H1 (cell line): ENCODE data around the gene USPL1. TPM values are rescaled to one million over a fixed set of nuclear protein-coding genes. Genes with fewer than 3 reads are reported as not detected.

ENCODE experiments used
- CTCF ChIA-PET: fragments of 300-600 bp; sonication (Branson Sonifier 250); formaldehyde crosslinking; loops from one replicate; lab custom pipeline; 2021; ENCODE audit not compliant: partially characterized antibody; lab: Charles Lee
- POLR2A ChIA-PET: fragments of 300-600 bp; sonication (Branson Sonifier 250); formaldehyde crosslinking; loops from one replicate; lab custom pipeline; 2021; ENCODE audit warnings: inconsistent platforms; ENCODE audit not compliant: partially characterized antibody; lab: Charles Lee
- DNase-seq, 2 experiments: peaks; one replicate each; pipeline versions ENCODE4 v3.0.0 to v3.0.0-alpha.2; 2010 to 2022; ENCODE audit warnings: low spot score in 2 of 2, low read depth in 1 of 2, mixed read lengths in 1 of 2
- FAIRE-seq: peaks from 2 replicates; lab custom pipeline; 2011; peaks lifted over from hg19 to GRCh38; lab: Jason Lieb, UNC
- H2AFZ ChIP-seq: 2 replicates; pipeline ENCODE4 v1.8.1; 2012; ENCODE audit warnings: low read length, inconsistent platforms
- H2AK5ac ChIP-seq: 2 replicates; pipeline ENCODE4 v1.6.1; 2013; ENCODE audit warnings: low read depth, low read length
- H2BK120ac ChIP-seq: replicated peaks from 2 replicates; pipeline ENCODE3; 2013; ENCODE audit warnings: low read depth, low read length, inconsistent platforms
- H2BK12ac ChIP-seq: 2 replicates; pipeline ENCODE4 v1.6.1; 2013; ENCODE audit warnings: low read depth, low read length
- H2BK15ac ChIP-seq: 2 replicates; pipeline ENCODE4 v1.6.1; 2013; ENCODE audit warnings: low read length
- H2BK20ac ChIP-seq: 2 replicates; pipeline ENCODE4 v1.6.1; 2013; ENCODE audit warnings: low read length
- H2BK5ac ChIP-seq: 2 replicates; pipeline ENCODE4 v1.6.1; 2013; ENCODE audit warnings: low read depth, low read length
- H3K14ac ChIP-seq: 2 replicates; pipeline ENCODE4 v1.6.1; 2013; ENCODE audit warnings: inconsistent platforms; ENCODE audit not compliant: insufficient read length
- H3K18ac ChIP-seq: 2 replicates; pipeline ENCODE4 v1.6.1; 2013; ENCODE audit warnings: low read length; ENCODE audit errors: extremely low read depth
- H3K23ac ChIP-seq: 2 replicates; pipeline ENCODE4 v1.6.1; 2013; ENCODE audit warnings: inconsistent platforms; ENCODE audit not compliant: insufficient read length
- H3K23me2 ChIP-seq: 2 replicates; pipeline ENCODE4 v1.6.1; 2013; ENCODE audit warnings: low read depth, low read length
- H3K27ac ChIP-seq: 2 replicates; pipeline ENCODE4 v1.6.1; 2011; ENCODE audit warnings: low read depth, low read length, inconsistent platforms
- H3K27me3 ChIP-seq, 4 experiments: replicated peaks in 1 of 4; 1 replicate in 1 of 4; 2 replicates in 3 of 4; pipeline versions ENCODE4 v1.6.1 to v1.8.1; 2011 to 2013; ENCODE audit warnings: low read length in 3 of 4, mild to moderate bottlenecking in 3 of 4, inconsistent platforms in 2 of 4, mixed read lengths in 2 of 4, moderate library complexity in 1 of 4; ENCODE audit not compliant: control insufficient read depth in 3 of 4, insufficient read depth in 3 of 4; ENCODE audit errors: extremely low read depth in 1 of 4
- H3K36me3 ChIP-seq, 4 experiments: 2 replicates each; pipeline versions ENCODE4 v1.6.1 to v1.8.1; 2011 to 2013; ENCODE audit warnings: mild to moderate bottlenecking in 4 of 4, low read length in 3 of 4, moderate library complexity in 2 of 4, control low read depth in 1 of 4, inconsistent platforms in 1 of 4; ENCODE audit not compliant: insufficient read depth in 4 of 4, control insufficient read depth in 2 of 4
- H3K4ac ChIP-seq: replicated peaks from 2 replicates; pipeline ENCODE3; 2013; ENCODE audit warnings: low read length, low read depth, mixed read lengths, inconsistent platforms; ENCODE audit not compliant: insufficient read length
- H3K4me1 ChIP-seq, 4 experiments: replicated peaks in 1 of 4; 1 replicate in 1 of 4; 2 replicates in 3 of 4; pipeline versions ENCODE4 v1.6.1 to v1.8.1; 2011 to 2013; ENCODE audit warnings: low read length in 3 of 4, inconsistent platforms in 2 of 4, mixed read lengths in 1 of 4; ENCODE audit not compliant: insufficient read depth in 4 of 4, control insufficient read depth in 3 of 4
- H3K4me2 ChIP-seq, 2 experiments: 2 replicates each; pipeline versions ENCODE4 v1.6.1 to v1.8.1; 2011 to 2013; ENCODE audit warnings: low read depth in 2 of 2, low read length in 2 of 2, control low read depth in 1 of 2, inconsistent platforms in 1 of 2, mild to moderate bottlenecking in 1 of 2; ENCODE audit not compliant: insufficient read depth in 1 of 2
- H3K4me3 ChIP-seq, 4 experiments: fragments of 200-600, 300-600 bp in 1 of 4; sonication (generic), shearing (Covaris generic), sonication (Bioruptor Twin) in 1 of 4; 2 replicates each; pipeline versions ENCODE4 v1.5.1 to v1.8.1; 2011 to 2016; ENCODE audit warnings: low read length in 4 of 4, low read depth in 3 of 4, control low read depth in 2 of 4, inconsistent platforms in 2 of 4, mild to moderate bottlenecking in 2 of 4, mixed read lengths in 1 of 4, moderate library complexity in 1 of 4; ENCODE audit not compliant: insufficient read depth in 2 of 4; ENCODE audit errors: extremely low read depth in 1 of 4
- H3K56ac ChIP-seq: replicated peaks from 2 replicates; pipeline ENCODE3; 2013; ENCODE audit warnings: low read depth, mild to moderate bottlenecking, mixed read lengths, low read length, inconsistent platforms; ENCODE audit not compliant: insufficient read length
- H3K79me1 ChIP-seq: 2 replicates; pipeline ENCODE4 v1.6.1; 2013; ENCODE audit warnings: low read depth, low read length, control low read depth
- H3K79me2 ChIP-seq, 2 experiments: 2 replicates each; pipeline versions ENCODE4 v1.6.1 to v1.8.1; 2012 to 2013; ENCODE audit warnings: low read length in 2 of 2, mild to moderate bottlenecking in 2 of 2, inconsistent platforms in 1 of 2; ENCODE audit not compliant: insufficient read depth in 2 of 2, control insufficient read depth in 1 of 2
- H3K9ac ChIP-seq, 4 experiments: replicated peaks in 1 of 4; 1 replicate in 1 of 4; 2 replicates in 3 of 4; pipeline versions ENCODE4 v1.6.1 to v1.8.1; 2011 to 2013; ENCODE audit warnings: low read depth in 3 of 4, low read length in 3 of 4, control low read depth in 2 of 4, mild to moderate bottlenecking in 2 of 4, moderate library complexity in 2 of 4, inconsistent platforms in 1 of 4; ENCODE audit errors: extremely low read depth in 1 of 4
- H3K9me3 ChIP-seq, 2 experiments: 2 replicates each; pipeline versions ENCODE4 v1.6.1 to v1.8.1; 2012 to 2013; ENCODE audit warnings: mild to moderate bottlenecking in 2 of 2, moderate library complexity in 2 of 2, control low read depth in 1 of 2, inconsistent platforms in 1 of 2, low read depth in 1 of 2, low read length in 1 of 2, mixed read lengths in 1 of 2; ENCODE audit not compliant: insufficient read depth in 2 of 2
- H4K20me1 ChIP-seq, 2 experiments: replicated peaks in 1 of 2; 2 replicates each; pipeline versions ENCODE3 to v1.8.1; 2011 to 2013; ENCODE audit warnings: inconsistent platforms in 2 of 2, low read length in 2 of 2, mild to moderate bottlenecking in 1 of 2; ENCODE audit not compliant: insufficient read depth in 2 of 2, control insufficient read depth in 1 of 2
- H4K5ac ChIP-seq: 2 replicates; pipeline ENCODE4 v1.6.1; 2013; ENCODE audit warnings: low read length, low read depth, mixed read lengths, inconsistent platforms; ENCODE audit not compliant: insufficient read length
- H4K8ac ChIP-seq: 2 replicates; pipeline ENCODE4 v1.8.0; 2013; ENCODE audit warnings: mild to moderate bottlenecking, moderate library complexity, low read length, inconsistent platforms; ENCODE audit not compliant: insufficient read depth; ENCODE audit errors: extremely low read depth
- H4K91ac ChIP-seq: replicated peaks from 2 replicates; pipeline ENCODE3; 2013; ENCODE audit warnings: low read length, mixed read lengths, inconsistent platforms; ENCODE audit not compliant: insufficient read length
- BCL11A ChIP-seq, 2 experiments: IDR thresholded peaks; one replicate each; pipeline ENCODE4 v1.6.1; 2011; ENCODE audit warnings: low read depth in 2 of 2, low read length in 2 of 2, mild to moderate bottlenecking in 2 of 2
- CTBP2 ChIP-seq: IDR thresholded peaks from 2 replicates; pipeline ENCODE4 v1.7.0; 2011; ENCODE audit warnings: borderline replicate concordance, mild to moderate bottlenecking, moderate library complexity, mixed read lengths, low read length; ENCODE audit not compliant: insufficient read depth, insufficient read length
- RNF2 ChIP-seq: fragments of 200-900, 300-1000 bp; sonication (generic); IDR thresholded peaks from 2 replicates; pipeline ENCODE4 v1.7.1; 2016; ENCODE audit warnings: borderline replicate concordance, low read depth, mild to moderate bottlenecking, antibody characterized with exemption, low read length; ENCODE audit not compliant: poor library complexity, severe bottlenecking; ENCODE audit errors: missing control alignments
- SAP30 ChIP-seq: fragments of 300-600 bp; sonication (generic); IDR thresholded peaks from 2 replicates; pipeline ENCODE4 v1.7.1; 2012; ENCODE audit warnings: low read length, moderate library complexity, mild to moderate bottlenecking, inconsistent platforms; ENCODE audit not compliant: insufficient read depth, insufficient replicate concordance
- SP1 ChIP-seq: IDR thresholded peaks from 2 replicates; pipeline ENCODE4 v1.6.1; 2011; ENCODE audit warnings: low read depth, low read length
- WGBS, 2 experiments: shearing (Covaris generic) in 1 of 2; methylation state at CpG; one replicate each; pipeline versions ENCODE4 v1.1.6 to v1.1.7; 2013 to 2015; ENCODE audit warnings: low lambda C conversion rate in 2 of 2, mixed read lengths in 2 of 2, inconsistent platforms in 1 of 2, low coverage in 1 of 2, missing lambda C conversion rate in 1 of 2; ENCODE audit not compliant: insufficient replicate concordance in 2 of 2, insufficient coverage in 1 of 2, insufficient read length in 1 of 2; ENCODE audit errors: extremely low coverage in 1 of 2, missing lambda C conversion rate in 1 of 2; 5-methylcytosine and 5-hydroxymethylcytosine counted together
- polyA plus RNA-seq, 7 experiments: library from polyadenylated mRNA; depleted of rRNA in 3 of 7; stranded (reverse) in 5 of 7; unstranded in 2 of 7; fragments of >200 nt in 5 of 7; fragments of 200-250 nt in 2 of 7; gene quantifications; 1 replicate in 5 of 7; 2 replicates in 1 of 7; 4 replicates in 1 of 7; pipeline versions ENCODE4 v1.2.1 to v1.2.3, GENCODE V29; 2011 to 2013; ENCODE audit warnings: missing spikeins in 2 of 7, mixed read lengths in 2 of 7
- total RNA-seq: library from RNA; stranded (reverse); fragmentation: NEBNext Ultra II Directional; extraction: Animal tissue kit (Norgen Biotek cat#: 25700); gene quantifications from 2 replicates; pipeline ENCODE4 v1.2.1, GENCODE V29; 2021

Gene USPL1
- total and polyA plus RNA-seq, 2 of the 8 experiments (the other 6 are each of a cell fraction or from before 2014, with no cell fraction given), result 6.3 to 17.1 TPM

GRCh38 chr13:30681843-30682242, 64.1 kb downstream of the USPL1 start:
- H3K4me3 ChIP-seq, result no peak overlapping the region
- H3K9ac ChIP-seq, result no peak overlapping the region
- no peaks in the 10 kb centered on the region for H3K27me3 ChIP-seq
- H4K20me1 ChIP-seq, result no peaks in the 10 kb centered on the region
- no peaks in the 10 kb centered on the region for H3K23me2 ChIP-seq
- no peak for FAIRE-seq
- no peak overlapping the region for H3K4ac ChIP-seq
- no peak overlapping the region for H4K91ac ChIP-seq
- H3K79me1 ChIP-seq, result no peaks in the 10 kb centered on the region
- no peak overlapping the region for H2BK15ac ChIP-seq
- no peak overlapping the region for H2BK120ac ChIP-seq
- no peaks in the 10 kb centered on the region for H3K79me2 ChIP-seq
- H3K27ac ChIP-seq, result no peak overlapping the region
- no peaks in the 10 kb centered on the region for H3K9me3 ChIP-seq
- no peak overlapping the region for H2AK5ac ChIP-seq
- no peak overlapping the region for H3K18ac ChIP-seq
- ChIA-PET POLR2A (interaction anchor here (1.0 kb wide), 1 partner anchor 329 kb away, joined by 3 read pairs; no protein-coding TSS in a partner anchor), CTCF (interaction anchor here (1.3 to 2.0 kb wide), 6 partner anchors 9 to 363 kb away, joined by 3 to 8 read pairs (median 4); no protein-coding TSS in a partner anchor)
- no peaks in the 10 kb centered on the region for H3K36me3 ChIP-seq
- no peak overlapping the region for H2BK12ac ChIP-seq
- H3K56ac ChIP-seq, result no peak overlapping the region
- 84% methylated on average over 2 of the region's 2 CpGs; no CpG with 5 or more reads in 1 of the 2 experiments for WGBS, 2 experiments
- H2AFZ ChIP-seq, result no peak overlapping the region
- no peak overlapping the region for H2BK20ac ChIP-seq
- DNase-seq, result no peak
- H4K8ac ChIP-seq, result no peak overlapping the region
- no peak overlapping the region for H4K5ac ChIP-seq
- no peaks in the 10 kb centered on the region for H3K4me1 ChIP-seq
- no peak overlapping the region for H2BK5ac ChIP-seq
- no peak overlapping the region for H3K4me2 ChIP-seq
- no peak overlapping the region for H3K14ac ChIP-seq
- no peak overlapping the region for H3K23ac ChIP-seq
- TF ChIP-seq SAP30 (no peak), BCL11A (IDR thresholded peaks at IDR 0.05; ENCODE audit: low read depth in 2 of 2, low read length in 2 of 2) (no peak), CTBP2 (no peak), SP1 (no peak), RNF2 (no peak)
